GM23338 (cell line): Measurements from ENCODE around the gene U2AF1L4. TPM values are rescaled to one million over a fixed set of nuclear protein-coding genes. Genes with fewer than 3 reads are reported as not detected.

ENCODE experiments used
- ATAC-seq: fragments of 200-7000 bp; cut with Tn5 transposase; 3 replicates; pipeline ENCODE4 v1.9.1; 2020
- DNase-seq: peaks from one replicate; pipeline ENCODE4 v3.0.0-alpha.2; 2015; ENCODE audit warnings: low spot score
- H2AFZ ChIP-seq: fragments of 200-600 bp; sonication (generic); 2 replicates; pipeline ENCODE4 v1.8.0; 2016; ENCODE audit warnings: antibody characterized with exemption, mild to moderate bottlenecking, moderate library complexity
- H3F3A ChIP-seq: fragments of 200-600 bp; sonication (generic); replicated peaks from 2 replicates; pipeline ENCODE4 v1.8.0; 2017; ENCODE audit warnings: antibody characterized with exemption, mixed run types, low read depth
- H3K27ac ChIP-seq: fragments of 200-600 bp; sonication (generic); 2 replicates; pipeline ENCODE4 v1.6.1; 2016; ENCODE audit warnings: low read depth
- H3K27me3 ChIP-seq: fragments of 200-600 bp; sonication (generic); 2 replicates; pipeline ENCODE4 v1.8.0; 2016; ENCODE audit warnings: mild to moderate bottlenecking, mixed run types, moderate library complexity; ENCODE audit not compliant: insufficient read depth
- H3K36me3 ChIP-seq: fragments of 200-600 bp; sonication (generic); 2 replicates; pipeline ENCODE4 v1.8.0; 2016; ENCODE audit warnings: mild to moderate bottlenecking; ENCODE audit not compliant: insufficient read depth
- H3K4me1 ChIP-seq: fragments of 200-600 bp; sonication (generic); 2 replicates; pipeline ENCODE4 v1.8.0; 2016; ENCODE audit warnings: mild to moderate bottlenecking, moderate library complexity; ENCODE audit not compliant: insufficient read depth
- H3K4me2 ChIP-seq: fragments of 200-600 bp; sonication (generic); 2 replicates; pipeline ENCODE4 v1.7.1; 2017; ENCODE audit warnings: mixed run types
- H3K4me3 ChIP-seq: fragments of 200-600 bp; sonication (generic); 2 replicates; pipeline ENCODE4 v1.6.1; 2016; ENCODE audit warnings: mixed run types
- H3K79me2 ChIP-seq: fragments of 200-600 bp; sonication (generic); replicated peaks from 2 replicates; pipeline ENCODE4 v1.8.0; 2017; ENCODE audit warnings: mild to moderate bottlenecking; ENCODE audit not compliant: insufficient read depth
- H3K9me2 ChIP-seq: fragments of 200-600 bp; sonication (generic); 2 replicates; pipeline ENCODE4 v1.8.0; 2017; ENCODE audit not compliant: insufficient read depth
- H4K20me1 ChIP-seq: fragments of 200-600 bp; sonication (generic); replicated peaks from 2 replicates; pipeline ENCODE4 v1.8.0; 2017; ENCODE audit warnings: mild to moderate bottlenecking; ENCODE audit not compliant: insufficient read depth
- H3K27ac Mint-ChIP-seq: 2 replicates; pipeline ENCODE4 v1.8.0; 2020; ENCODE audit warnings: inconsistent platforms, mild to moderate bottlenecking, moderate library complexity, mixed read lengths
- H3K27me3 Mint-ChIP-seq: 3 replicates; pipeline ENCODE4 v1.8.0; 2022; ENCODE audit warnings: low read depth, mild to moderate bottlenecking, moderate library complexity, mixed read lengths, inconsistent platforms; ENCODE audit not compliant: insufficient read depth, poor library complexity
- H3K36me3 Mint-ChIP-seq: 3 replicates; pipeline ENCODE4 v1.8.0; 2021; ENCODE audit warnings: low read depth, mild to moderate bottlenecking, inconsistent platforms, moderate library complexity, mixed read lengths
- H3K4me1 Mint-ChIP-seq: 3 replicates; pipeline ENCODE4 v1.8.0; 2020; ENCODE audit warnings: mild to moderate bottlenecking, inconsistent platforms, mixed read lengths
- H3K4me3 Mint-ChIP-seq: 3 replicates; pipeline ENCODE4 v1.8.0; 2021; ENCODE audit warnings: moderate library complexity, mild to moderate bottlenecking, inconsistent platforms, mixed read lengths
- H3K9me3 Mint-ChIP-seq: 3 replicates; pipeline ENCODE4 v1.8.0; 2020; ENCODE audit warnings: moderate library complexity, mild to moderate bottlenecking, inconsistent platforms, mixed read lengths
- CTCF ChIP-seq, 2 experiments: fragments of 200-600 bp in 1 of 2; sonication (generic) in 1 of 2; conservative IDR thresholded peaks; 2 replicates each; pipeline versions ENCODE4 v1.5.1 to v1.6.1; 2016 to 2017; ENCODE audit warnings: antibody characterized with exemption in 2 of 2, low read depth in 2 of 2, mild to moderate bottlenecking in 2 of 2, moderate library complexity in 1 of 2
- EZH2phosphoT487 ChIP-seq: fragments of 200-600 bp; sonication (generic); IDR thresholded peaks from one replicate; pipeline ENCODE4 v1.8.1; 2018; ENCODE audit warnings: antibody characterized with exemption; ENCODE audit not compliant: unreplicated experiment
- JUNB ChIP-seq: IDR thresholded peaks from one replicate; pipeline ENCODE4 v1.6.1; 2016; ENCODE audit warnings: antibody characterized with exemption; ENCODE audit not compliant: unreplicated experiment
- ZNF462 ChIP-seq: fragments of 250-450 bp; sonication (Bioruptor Pico); IDR thresholded peaks from 2 replicates; pipeline ENCODE4 v1.5.0; 2020; ENCODE audit warnings: mild to moderate bottlenecking, moderate library complexity
- polyA plus RNA-seq: library from polyadenylated mRNA; unstranded; fragments of >200 nt; fragmentation: Nextera tagmentation; extraction: Ambion mirVana; gene quantifications from 2 replicates; pipeline ENCODE4 v1.2.1, GENCODE V29; 2016
- total RNA-seq: library from RNA; depleted of rRNA; stranded (reverse); fragments of >200 nt; shearing (Covaris generic); gene quantifications from 2 replicates; pipeline ENCODE4 v1.2.3, GENCODE V29; 2014

Gene U2AF1L4
- total and polyA plus RNA-seq, 2 experiments from 2014 or later, result 13.1 to 23.7 TPM

DNA sequence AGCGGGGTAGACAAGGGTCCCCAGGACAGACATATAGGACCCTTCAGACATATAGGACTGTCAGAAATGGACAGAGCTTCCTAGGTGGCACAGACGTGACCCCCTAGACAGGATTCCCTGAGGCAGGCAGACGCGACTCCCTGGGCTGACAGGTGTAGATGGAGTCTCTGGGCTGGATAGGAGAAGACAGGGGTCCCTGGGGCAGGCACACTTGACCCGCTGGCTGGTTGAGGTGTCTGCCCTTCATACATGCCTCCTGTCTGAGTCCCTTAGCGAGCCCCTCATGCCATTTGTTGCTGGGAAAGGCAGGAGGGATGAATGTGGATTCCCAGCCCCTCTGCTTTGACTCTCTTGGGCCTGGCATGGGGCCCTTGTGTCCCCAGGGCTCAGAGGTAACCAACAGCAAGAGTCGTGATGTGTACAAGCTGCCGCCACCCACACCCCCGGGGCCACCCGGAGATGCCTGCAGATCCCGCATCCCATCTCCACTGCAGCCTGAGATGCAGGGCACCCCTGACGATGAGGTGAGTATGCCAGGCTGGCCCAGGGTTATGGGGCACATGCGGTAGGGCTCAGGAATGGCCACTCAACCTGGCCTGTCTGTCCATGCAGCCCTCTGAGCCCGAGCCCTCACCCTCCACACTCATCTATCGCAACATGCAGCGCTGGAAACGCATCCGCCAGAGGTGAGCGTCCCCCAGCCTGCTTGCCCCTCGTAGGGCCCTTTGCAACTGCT is 8.6 kb upstream of the U2AF1L4 start (continued):
- TF ChIP-seq ZNF462 (no peak), JUNB (no peak), EZH2phosphoT487 (no peak)

DNA sequence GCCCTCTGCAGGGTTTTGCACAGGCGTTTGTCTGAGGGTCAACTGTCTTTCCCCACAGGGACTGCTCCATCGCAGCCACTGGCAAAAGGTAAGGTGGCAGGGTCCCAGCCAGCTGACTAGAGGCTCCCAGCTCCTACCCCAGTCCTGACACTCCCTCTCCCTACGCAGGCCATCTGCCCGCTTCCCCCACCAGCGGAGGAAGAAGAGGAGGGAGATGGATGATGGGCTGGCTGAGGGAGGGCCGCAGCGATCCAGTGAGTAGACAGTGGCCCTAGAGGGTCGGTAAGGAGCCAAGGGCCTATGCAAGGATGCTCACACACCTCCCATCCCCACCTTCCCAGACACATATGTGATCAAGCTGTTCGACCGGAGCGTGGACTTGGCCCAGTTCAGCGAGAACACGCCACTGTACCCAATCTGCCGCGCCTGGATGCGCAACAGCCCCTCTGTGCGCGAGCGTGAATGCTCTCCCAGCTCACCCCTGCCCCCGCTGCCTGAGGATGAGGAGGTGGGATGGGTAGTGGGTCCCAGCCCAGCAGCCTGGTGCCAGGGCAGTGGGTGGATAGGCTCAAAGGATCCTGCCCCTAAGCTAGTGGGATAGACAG is 7.6 kb upstream of the U2AF1L4 start:
- no peak for TF ChIP-seq CTCF (conservative IDR thresholded peaks at IDR 0.05; ENCODE audit: low read depth in 2 of 2)
- no peak overlapping the region for H3K27ac Mint-ChIP-seq
- no peak for ATAC-seq

More for the DNA sequence above, 7.6 kb upstream of the U2AF1L4 start:
- no peak overlapping the region for H3K27ac ChIP-seq
- no peaks in the 10 kb centered on the region for H3K9me2 ChIP-seq
- Mint-ChIP-seq H3K27me3 (peaks cover 34% of the 10 kb centered on the region), H3K4me1 (peaks cover 18% of the 10 kb centered on the region), H3K9me3 (no peaks in the 10 kb centered on the region; the same call in 2 of the 3 replicates), H3K4me3 (no peak overlapping the region), H3K36me3 (no peaks in the 10 kb centered on the region)
- H4K20me1 ChIP-seq, result no peaks in the 10 kb centered on the region
- H3K27me3 ChIP-seq, result peaks cover 28% of the 10 kb centered on the region
- no peaks in the 10 kb centered on the region for H3K79me2 ChIP-seq
- no peak overlapping the region for H3K4me2 ChIP-seq
- H3K4me3 ChIP-seq, result no peak overlapping the region
- no peak overlapping the region for H2AFZ ChIP-seq
- no peak for DNase-seq
- no peaks in the 10 kb centered on the region for H3K36me3 ChIP-seq
- peaks cover 10% of the 10 kb centered on the region for H3K4me1 ChIP-seq
- H3F3A ChIP-seq, result 0 out of 2 replicates have a peak, but pooled peaks cover 6% of the 10 kb centered on the region
